ENCODE results near the gene ADAM19.

GRCh38 chr5:157608972-157609565 is 33.5 kb upstream of the ADAM19 start:
- no peak for TF ChIP-seq CTCF (IDR thresholded peaks at IDR 0.05; ENCODE audit: borderline replicate concordance, extremely low read depth, low read length, poor library complexity, severe bottlenecking)
- no peak for TF ChIP-seq EZH2 (IDR thresholded peaks at IDR 0.05; ENCODE audit: borderline replicate concordance, low read depth, low read length, severe bottlenecking)

Data from DND-41 (cell line).